HUES48 (cell line): ENCODE data around the gene YARS1.

Experiments used
- H3K27ac ChIP-seq: one replicate; pipeline ENCODE4 v1.7.0; 2013; ENCODE audit warnings: low read depth, low read length, inconsistent platforms
- H3K27me3 ChIP-seq: 2 replicates; pipeline ENCODE4 v1.6.1; 2013; ENCODE audit warnings: mild to moderate bottlenecking, low read length; ENCODE audit not compliant: control insufficient read depth, insufficient read depth
- H3K36me3 ChIP-seq: 2 replicates; pipeline ENCODE4 v1.6.1; 2013; ENCODE audit warnings: low read length; ENCODE audit not compliant: control insufficient read depth, insufficient read depth
- H3K4me1 ChIP-seq: 2 replicates; pipeline ENCODE4 v1.6.1; 2013; ENCODE audit warnings: mild to moderate bottlenecking, low read length; ENCODE audit not compliant: control insufficient read depth, insufficient read depth
- H3K4me3 ChIP-seq: 2 replicates; pipeline ENCODE4 v1.5.1; 2013; ENCODE audit warnings: mild to moderate bottlenecking, low read depth, low read length
- H3K9ac ChIP-seq: 2 replicates; pipeline ENCODE4 v1.6.1; 2013; ENCODE audit warnings: mild to moderate bottlenecking, low read depth, low read length, moderate library complexity
- H3K9me3 ChIP-seq: 2 replicates; pipeline ENCODE4 v1.6.1; 2013; ENCODE audit warnings: low read length; ENCODE audit not compliant: control insufficient read depth, insufficient read depth

Gene YARS1

DNA sequence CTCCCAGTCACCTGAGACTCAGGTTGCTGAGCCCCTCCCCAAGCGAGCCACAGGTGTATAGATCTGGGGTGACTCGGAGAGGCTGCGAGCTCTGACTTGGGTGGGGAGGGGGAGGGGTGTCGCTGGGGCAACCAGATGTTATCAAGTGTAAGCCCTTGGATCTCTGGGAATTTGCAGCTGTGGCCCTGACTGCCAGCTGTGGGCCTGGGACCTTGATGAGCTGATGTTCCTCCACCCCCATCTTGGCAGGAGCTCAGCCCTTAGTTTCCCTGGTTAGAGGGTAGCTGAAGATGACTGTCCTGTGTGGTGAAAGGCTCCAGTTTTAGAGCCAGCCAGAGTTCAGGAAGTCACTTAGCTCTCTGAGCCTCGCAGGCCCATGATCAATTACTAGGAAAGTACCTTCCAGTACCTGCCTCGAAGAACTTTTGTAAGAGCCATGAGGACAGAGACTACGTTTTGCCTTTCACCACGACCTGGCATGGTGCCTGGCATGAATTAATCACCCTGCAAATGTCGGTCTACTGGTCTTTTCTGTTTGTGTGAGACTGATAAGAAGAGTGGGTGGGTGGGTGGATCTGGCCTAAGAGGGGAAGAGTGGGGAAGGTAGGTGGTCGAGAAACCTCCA lies 55.8 kb downstream of the YARS1 start:
- H3K9ac ChIP-seq = peak overlapping the region; percentile 56; the same call in 1 of the 2 replicates
- peak overlapping the region; percentile 16; the same call in 1 of the 2 replicates for H3K4me3 ChIP-seq
- peaks cover 59% of the 10 kb centered on the region for H3K4me1 ChIP-seq
- H3K27me3 ChIP-seq = no peaks in the 10 kb centered on the region
- no peaks in the 10 kb centered on the region for H3K36me3 ChIP-seq
- H3K27ac ChIP-seq = peak overlapping the region; percentile 97
- no peaks in the 10 kb centered on the region for H3K9me3 ChIP-seq

DNA sequence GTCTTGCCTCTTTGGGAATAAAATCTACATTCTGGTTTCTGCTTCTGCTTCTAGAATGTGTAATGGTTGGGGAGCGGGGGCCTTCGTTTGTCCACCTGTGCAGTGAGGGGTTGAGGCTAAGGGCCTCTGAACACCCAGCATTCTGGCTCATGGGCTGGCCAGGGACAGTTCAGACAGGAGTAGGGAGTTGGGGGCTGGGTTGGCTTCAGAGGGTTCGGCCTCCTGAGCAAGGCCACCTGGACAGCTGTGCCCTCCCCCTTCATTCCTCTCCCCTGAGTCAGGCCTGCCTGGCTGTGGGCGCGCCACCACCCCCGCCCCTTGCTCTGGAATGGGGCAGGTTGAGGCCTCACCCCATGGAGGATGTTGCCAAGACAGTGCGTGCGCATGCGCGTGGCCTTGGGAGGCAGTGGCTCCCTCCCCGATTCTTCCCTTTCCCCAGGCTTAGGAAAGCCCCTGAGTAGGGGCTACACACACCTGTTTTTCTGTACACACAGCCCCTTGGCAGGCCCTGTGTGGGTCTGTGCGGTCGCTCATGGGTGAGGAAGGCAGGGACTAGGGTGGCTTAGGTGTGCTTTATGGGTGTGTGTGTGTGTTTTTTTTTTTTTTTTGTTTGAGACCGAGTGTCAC lies 57.0 kb downstream of the YARS1 start:
- Histone ChIP-seq H3K4me3 (peak overlapping the region; percentile 45), H3K36me3 (no peaks in the 10 kb centered on the region), H3K9me3 (no peaks in the 10 kb centered on the region), H3K27ac (peak overlapping the region; percentile 97), H3K9ac (peak overlapping the region; percentile 56), H3K27me3 (no peaks in the 10 kb centered on the region), H3K4me1 (peaks cover 61% of the 10 kb centered on the region)

DNA sequence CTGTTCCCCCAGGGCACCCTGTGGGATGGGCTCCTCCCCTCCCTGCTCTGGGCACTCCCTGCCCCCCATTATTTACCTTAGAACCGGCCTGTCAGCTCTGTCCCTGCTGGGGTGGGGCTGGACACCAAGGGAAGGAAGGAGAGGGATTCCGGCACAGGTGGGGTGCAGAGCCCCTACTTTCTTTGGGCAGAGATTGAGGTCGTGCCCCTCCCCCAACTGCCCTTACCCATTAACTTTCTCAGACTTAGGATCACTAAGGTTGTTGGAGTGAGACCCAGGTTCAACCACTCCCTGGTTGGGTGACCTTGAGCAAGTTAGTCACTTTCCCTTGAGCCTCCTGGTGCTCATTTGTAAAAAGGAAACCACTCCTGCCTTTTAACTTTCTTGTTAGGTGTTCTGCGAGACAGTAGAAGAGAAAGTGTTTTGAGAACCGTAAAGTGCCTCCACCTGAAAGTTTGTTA lies 57.6 kb downstream of the YARS1 start:
- H3K27ac ChIP-seq = peak overlapping the region; percentile 97
- no peaks in the 10 kb centered on the region for H3K27me3 ChIP-seq
- H3K9me3 ChIP-seq = no peaks in the 10 kb centered on the region
- peak overlapping the region; percentile 51 for H3K9ac ChIP-seq
- H3K36me3 ChIP-seq = no peaks in the 10 kb centered on the region
- peaks cover 55% of the 10 kb centered on the region for H3K4me1 ChIP-seq
- H3K4me3 ChIP-seq = peak overlapping the region; percentile 45

DNA sequence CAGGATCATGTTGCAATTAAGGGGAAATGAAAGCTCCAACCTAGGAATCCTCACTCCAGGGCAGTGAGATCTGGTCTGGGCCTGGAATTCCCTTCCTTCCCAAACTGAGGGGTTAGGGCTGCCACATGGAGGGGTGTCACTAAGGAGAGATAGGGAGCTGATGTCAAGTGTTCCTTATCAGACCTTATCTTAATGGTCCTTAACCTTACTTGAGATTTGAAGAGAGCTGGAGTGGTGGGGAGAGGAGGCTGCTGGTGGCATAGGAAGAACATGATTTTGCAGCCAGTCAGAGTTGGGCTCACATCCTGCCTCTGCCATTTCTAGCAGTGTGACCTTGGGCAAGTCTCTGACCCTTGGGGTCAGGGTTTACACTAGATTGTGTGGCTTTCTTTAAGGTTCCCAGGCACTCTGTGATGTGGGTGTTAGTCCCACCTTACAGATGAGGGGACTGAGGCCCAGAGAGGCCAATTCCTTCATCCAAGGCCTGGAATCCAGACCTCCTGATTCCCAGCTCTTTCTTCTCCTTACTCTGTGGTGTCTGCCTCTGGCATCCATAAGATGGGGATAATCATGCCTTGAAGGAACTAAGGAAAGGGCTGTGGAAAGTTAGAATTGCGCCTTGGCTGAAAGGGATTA lies 58.2 kb downstream of the YARS1 start:
- H3K9ac ChIP-seq = peak overlapping the region; percentile 51
- peaks cover 55% of the 10 kb centered on the region for H3K4me1 ChIP-seq
- peak overlapping the region; percentile 97 for H3K27ac ChIP-seq
- H3K27me3 ChIP-seq = no peaks in the 10 kb centered on the region
- no peaks in the 10 kb centered on the region for H3K9me3 ChIP-seq
- H3K4me3 ChIP-seq = peak overlapping the region; percentile 45; the same call in 1 of the 2 replicates
- no peaks in the 10 kb centered on the region for H3K36me3 ChIP-seq

DNA sequence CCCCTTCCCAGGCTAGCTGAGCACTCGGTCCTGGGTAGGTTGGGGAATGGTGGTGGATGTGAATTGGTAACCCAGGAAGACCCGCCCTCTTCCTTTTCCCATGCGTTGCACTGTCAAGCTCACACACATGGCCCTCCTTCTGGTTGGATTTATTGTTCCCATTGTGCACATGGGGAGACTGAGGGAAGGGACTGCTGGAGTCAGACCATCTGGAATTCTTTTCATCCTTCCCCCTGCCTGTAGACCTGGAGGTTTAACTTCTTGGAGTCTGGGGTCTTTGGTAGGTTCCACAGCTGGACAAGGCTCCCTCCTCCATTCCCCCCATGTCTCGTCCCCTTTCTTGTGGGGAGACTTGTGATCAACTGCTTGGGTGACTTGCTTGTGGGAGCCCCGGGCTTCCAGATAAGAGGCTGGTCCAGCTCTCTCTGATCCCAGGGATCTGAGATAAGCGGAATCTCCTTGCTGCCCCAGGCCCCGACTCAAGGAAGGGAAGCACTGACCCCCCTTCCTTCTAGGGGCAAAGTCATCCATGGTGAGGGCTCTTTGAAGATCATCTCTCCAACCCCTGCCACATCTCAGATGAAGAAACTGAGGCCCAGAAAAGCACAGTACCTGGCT lies 58.9 kb downstream of the YARS1 start:
- H3K9ac ChIP-seq = no peak overlapping the region
- H3K27me3 ChIP-seq = no peaks in the 10 kb centered on the region
- H3K4me1 ChIP-seq = peaks cover 58% of the 10 kb centered on the region
- H3K9me3 ChIP-seq = no peaks in the 10 kb centered on the region
- H3K27ac ChIP-seq = peak overlapping the region; percentile 97
- H3K36me3 ChIP-seq = no peaks in the 10 kb centered on the region
- H3K4me3 ChIP-seq = no peak overlapping the region

DNA sequence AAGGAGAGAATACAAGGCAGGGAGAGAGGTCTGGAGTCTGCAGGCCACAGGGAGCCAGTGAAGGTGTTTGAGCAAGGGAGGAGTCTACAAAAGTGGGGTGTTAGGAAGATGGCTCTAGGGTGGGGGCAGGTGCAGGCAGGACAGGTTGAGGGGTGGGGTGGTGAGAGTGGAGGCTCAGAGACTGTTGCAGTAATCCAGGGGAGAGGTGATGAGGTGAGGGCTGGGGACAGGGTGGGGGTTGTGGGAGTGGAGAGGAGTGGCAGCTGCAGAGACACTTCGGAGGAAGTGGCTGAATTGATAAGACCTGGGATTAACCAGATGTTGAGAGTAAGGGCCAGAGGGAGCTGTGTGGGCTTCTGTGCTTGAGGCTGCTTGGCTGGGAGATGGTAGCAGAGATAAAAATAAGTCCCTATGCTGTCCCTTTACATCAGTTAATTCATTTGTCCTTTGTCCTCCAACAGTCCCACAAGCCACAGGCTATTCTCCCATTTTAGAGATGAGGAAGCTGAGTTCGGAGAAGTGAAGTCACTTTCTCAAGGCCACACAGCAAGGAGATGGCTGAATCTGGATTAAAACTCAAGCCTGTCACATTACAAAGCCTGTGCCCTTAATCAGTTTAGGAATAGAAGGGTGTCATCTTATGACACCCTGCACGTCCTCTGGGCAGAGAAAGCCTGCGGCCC lies 59.8 kb downstream of the YARS1 start:
- no peaks in the 10 kb centered on the region for H3K27me3 ChIP-seq
- peak overlapping the region; percentile 22 for H3K27ac ChIP-seq
- no peaks in the 10 kb centered on the region for H3K36me3 ChIP-seq
- H3K4me1 ChIP-seq = peaks cover 58% of the 10 kb centered on the region
- no peaks in the 10 kb centered on the region for H3K9me3 ChIP-seq
- H3K9ac ChIP-seq = no peak overlapping the region
- no peak overlapping the region for H3K4me3 ChIP-seq

DNA sequence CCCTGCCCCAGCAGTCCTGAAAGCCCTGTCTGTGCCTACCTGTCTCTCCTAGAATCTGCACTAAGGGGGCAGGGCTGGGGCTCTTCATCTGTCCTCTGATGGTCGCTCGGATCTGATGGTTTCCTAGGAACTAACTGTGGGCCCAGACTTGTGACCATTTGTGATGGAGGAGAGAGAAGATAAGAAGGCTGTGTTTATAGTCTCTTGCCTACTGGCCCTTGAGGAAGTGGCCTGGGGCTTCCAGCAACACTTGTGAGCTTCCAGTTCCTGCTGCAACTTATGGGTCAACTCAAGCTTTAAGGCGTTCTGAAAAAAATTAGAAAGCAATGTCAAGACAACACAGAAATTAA lies 61.4 kb downstream of the YARS1 start:
- Histone ChIP-seq H3K4me1 (peaks cover 43% of the 10 kb centered on the region), H3K4me3 (peak overlapping the region; percentile 92), H3K27me3 (no peaks in the 10 kb centered on the region), H3K9me3 (no peaks in the 10 kb centered on the region), H3K27ac (peak overlapping the region; percentile 86), H3K36me3 (no peaks in the 10 kb centered on the region), H3K9ac (no peak overlapping the region)

DNA sequence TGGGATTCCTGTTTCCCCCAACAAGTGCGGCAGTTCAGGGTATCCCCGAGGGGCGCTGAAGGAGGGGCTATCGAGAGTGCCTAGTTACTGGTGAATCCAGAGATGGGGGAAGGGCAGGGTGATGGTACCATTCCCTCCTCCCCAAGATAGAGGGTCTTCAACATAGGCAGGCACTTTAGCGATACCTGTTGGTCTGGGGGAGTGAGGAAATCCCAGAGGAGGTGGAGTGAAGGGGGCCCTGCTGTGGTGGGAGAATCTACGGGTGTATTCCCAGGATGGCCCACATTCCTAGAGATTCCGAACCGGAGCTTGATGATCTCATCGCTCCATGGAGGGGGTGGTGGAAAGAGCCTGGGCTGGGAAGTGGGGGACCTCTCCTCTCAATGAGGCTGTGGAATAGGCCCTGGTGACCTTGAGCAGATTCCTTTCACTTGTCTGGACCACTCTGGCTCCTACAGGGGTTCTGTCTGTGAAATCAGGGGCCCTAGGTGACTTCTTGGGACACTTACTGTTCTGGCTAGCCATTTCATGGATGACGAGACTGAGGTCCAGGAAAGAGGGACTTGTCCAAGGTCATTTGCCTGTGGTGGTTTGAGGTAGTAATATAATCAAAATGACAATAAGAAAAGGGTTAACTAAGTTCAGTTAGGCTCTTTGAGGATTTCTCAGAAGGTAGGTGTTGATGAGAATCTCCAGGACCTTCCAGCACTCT lies 61.9 kb downstream of the YARS1 start:
- peak overlapping the region; percentile 86 for H3K27ac ChIP-seq
- H3K4me1 ChIP-seq = peaks cover 39% of the 10 kb centered on the region
- H3K4me3 ChIP-seq = peak overlapping the region; percentile 92

DNA sequence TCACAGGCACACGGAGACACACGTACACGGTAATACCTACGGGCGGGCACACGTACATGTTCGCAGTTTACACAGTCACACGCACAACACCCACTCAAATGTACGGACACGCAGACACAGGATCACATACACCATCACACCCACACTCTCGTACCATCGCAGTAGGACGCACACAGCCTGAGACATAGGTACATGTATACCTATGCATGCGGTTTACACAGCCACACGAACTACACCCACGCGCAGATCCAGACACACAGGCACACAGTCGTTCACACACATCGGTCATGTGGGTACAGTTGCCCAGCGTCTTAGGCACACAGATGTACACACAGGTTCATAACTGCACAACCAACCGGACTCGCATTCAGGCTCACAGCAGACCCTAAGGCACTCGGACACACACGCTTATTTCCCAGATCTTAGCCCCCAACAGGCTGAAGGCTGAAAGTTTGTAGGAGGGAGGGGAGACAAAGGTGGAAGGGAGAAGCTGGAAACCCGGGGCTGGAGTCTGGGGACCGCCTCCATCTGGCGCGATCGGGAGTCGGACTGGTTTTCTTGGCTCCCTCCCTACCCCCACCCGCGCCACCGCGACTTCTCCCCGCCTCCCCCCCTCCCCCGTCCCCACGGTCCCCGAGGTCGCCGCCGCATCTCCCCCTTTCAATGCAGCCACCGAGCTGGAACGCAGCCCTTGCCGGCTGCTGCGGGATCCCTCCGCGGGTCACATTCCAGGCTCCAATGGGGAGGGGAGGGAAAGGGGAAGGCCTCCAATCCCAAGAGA lies 62.7 kb downstream of the YARS1 start:
- Histone ChIP-seq H3K9me3 (no peaks in the 10 kb centered on the region), H3K27ac (peak overlapping the region; percentile 86), H3K4me3 (peak overlapping the region; percentile 92), H3K27me3 (no peaks in the 10 kb centered on the region), H3K9ac (peak overlapping the region; percentile 76), H3K4me1 (peaks cover 38% of the 10 kb centered on the region), H3K36me3 (no peaks in the 10 kb centered on the region)

More for the DNA sequence above, 61.9 kb downstream of the YARS1 start:
- Histone ChIP-seq H3K9me3 (no peaks in the 10 kb centered on the region), H3K9ac (peak overlapping the region; percentile 16; the same call in 1 of the 2 replicates), H3K36me3 (no peaks in the 10 kb centered on the region), H3K27me3 (no peaks in the 10 kb centered on the region)
